Mesenchymal stem cell (in vitro differentiated cells and primary cell): ENCODE measurements around the gene CPT1B.

Source experiments
- DNase-seq: peaks from one replicate; pipeline ENCODE4 v3.0.0-alpha.2; 2013
- H2AFZ ChIP-seq: one replicate; pipeline ENCODE4 v1.6.1; 2013; ENCODE audit warnings: low read depth, mild to moderate bottlenecking, control low read depth, inconsistent platforms, low read length, moderate library complexity
- H2AK5ac ChIP-seq: 2 replicates; pipeline ENCODE4 v1.6.1; 2013; ENCODE audit warnings: low read length, moderate library complexity, mild to moderate bottlenecking, inconsistent platforms; ENCODE audit not compliant: severe bottlenecking
- H2BK120ac ChIP-seq: one replicate; pipeline ENCODE4 v1.6.1; 2013; ENCODE audit warnings: low read depth, mild to moderate bottlenecking, inconsistent platforms, low read length, moderate library complexity
- H2BK12ac ChIP-seq, 2 experiments: one replicate each; pipeline ENCODE4 v1.6.1; 2013; ENCODE audit warnings: inconsistent platforms in 2 of 2, low read length in 2 of 2, mild to moderate bottlenecking in 2 of 2, moderate library complexity in 2 of 2, control low read depth in 1 of 2
- H2BK15ac ChIP-seq: one replicate; pipeline ENCODE4 v1.6.1; 2013; ENCODE audit warnings: mild to moderate bottlenecking, low read depth, inconsistent platforms; ENCODE audit not compliant: poor library complexity, severe bottlenecking
- H2BK5ac ChIP-seq: 2 replicates; pipeline ENCODE4 v1.6.1; 2013; ENCODE audit warnings: low read depth, mild to moderate bottlenecking, low read length, control low read depth, inconsistent platforms; ENCODE audit not compliant: poor library complexity, severe bottlenecking
- H3K14ac ChIP-seq, 2 experiments: one replicate each; pipeline ENCODE4 v1.6.1; 2013; ENCODE audit warnings: inconsistent platforms in 2 of 2, low read length in 2 of 2, control low read depth in 1 of 2, mild to moderate bottlenecking in 1 of 2, moderate library complexity in 1 of 2
- H3K18ac ChIP-seq, 2 experiments: one replicate each; pipeline ENCODE4 v1.6.1; 2013; ENCODE audit warnings: inconsistent platforms in 2 of 2, low read length in 2 of 2, control low read depth in 1 of 2, low read depth in 1 of 2, mild to moderate bottlenecking in 1 of 2
- H3K23ac ChIP-seq, 2 experiments: one replicate each; pipeline ENCODE4 v1.6.1; 2013; ENCODE audit warnings: inconsistent platforms in 2 of 2, low read length in 2 of 2, mild to moderate bottlenecking in 2 of 2, moderate library complexity in 2 of 2, control low read depth in 1 of 2
- H3K27ac ChIP-seq: 2 replicates; pipeline ENCODE4 v1.5.1; 2013; ENCODE audit warnings: mild to moderate bottlenecking, moderate library complexity, low read length, control low read depth, inconsistent platforms; ENCODE audit not compliant: poor library complexity, severe bottlenecking
- H3K27me3 ChIP-seq, 2 experiments: 2 replicates each; pipeline versions ENCODE4 v1.6.1 to v1.7.0; 2013; ENCODE audit warnings: low read length in 2 of 2, mild to moderate bottlenecking in 2 of 2, moderate library complexity in 2 of 2, control low read depth in 1 of 2, inconsistent platforms in 1 of 2; ENCODE audit not compliant: control insufficient read depth in 1 of 2, insufficient read depth in 1 of 2
- H3K36me3 ChIP-seq, 2 experiments: 2 replicates each; pipeline versions ENCODE4 v1.6.1 to v1.7.0; 2013; ENCODE audit warnings: low read length in 2 of 2, control low read depth in 1 of 2, inconsistent platforms in 1 of 2, low read depth in 1 of 2, mild to moderate bottlenecking in 1 of 2; ENCODE audit not compliant: insufficient read depth in 2 of 2, control insufficient read depth in 1 of 2
- H3K4ac ChIP-seq, 2 experiments: one replicate each; pipeline ENCODE4 v1.6.1; 2013; ENCODE audit warnings: inconsistent platforms in 2 of 2, low read length in 2 of 2, mild to moderate bottlenecking in 2 of 2, moderate library complexity in 2 of 2, control low read depth in 1 of 2, low read depth in 1 of 2
- H3K4me1 ChIP-seq: 2 replicates; pipeline ENCODE4 v1.6.1; 2013; ENCODE audit warnings: low read depth, low read length, control low read depth; ENCODE audit not compliant: control insufficient read depth, insufficient read depth
- H3K4me2 ChIP-seq: 2 replicates; pipeline ENCODE4 v1.6.1; 2013; ENCODE audit warnings: low read length, mild to moderate bottlenecking, inconsistent platforms; ENCODE audit not compliant: poor library complexity, severe bottlenecking
- H3K4me3 ChIP-seq, 2 experiments: 2 replicates each; pipeline versions ENCODE4 v1.5.1 to v1.7.0; 2013; ENCODE audit warnings: low read length in 2 of 2, mild to moderate bottlenecking in 2 of 2, control low read depth in 1 of 2, low read depth in 1 of 2; ENCODE audit not compliant: insufficient read depth in 1 of 2
- H3K79me1 ChIP-seq: replicated peaks from 2 replicates; pipeline ENCODE4 v1.6.1; 2013; ENCODE audit warnings: mild to moderate bottlenecking, control low read depth, low read length, inconsistent platforms; ENCODE audit not compliant: poor library complexity, severe bottlenecking
- H3K9ac ChIP-seq: 2 replicates; pipeline ENCODE4 v1.7.0; 2013; ENCODE audit warnings: mild to moderate bottlenecking, low read length, moderate library complexity
- H3K9me3 ChIP-seq: 2 replicates; pipeline ENCODE4 v1.7.0; 2013; ENCODE audit warnings: mild to moderate bottlenecking, low read length; ENCODE audit not compliant: control insufficient read depth
- H4K8ac ChIP-seq: one replicate; pipeline ENCODE4 v1.6.1; 2013; ENCODE audit warnings: inconsistent platforms, mild to moderate bottlenecking, low read length, moderate library complexity
- H4K91ac ChIP-seq: one replicate; pipeline ENCODE4 v1.6.1; 2013; ENCODE audit warnings: mild to moderate bottlenecking, low read length, inconsistent platforms
- WGBS: methylation state at CpG from one replicate; pipeline ENCODE4 v1.1.7; 2013; ENCODE audit warnings: mixed read lengths; 5-methylcytosine and 5-hydroxymethylcytosine counted together

CPT1B gene

DNA sequence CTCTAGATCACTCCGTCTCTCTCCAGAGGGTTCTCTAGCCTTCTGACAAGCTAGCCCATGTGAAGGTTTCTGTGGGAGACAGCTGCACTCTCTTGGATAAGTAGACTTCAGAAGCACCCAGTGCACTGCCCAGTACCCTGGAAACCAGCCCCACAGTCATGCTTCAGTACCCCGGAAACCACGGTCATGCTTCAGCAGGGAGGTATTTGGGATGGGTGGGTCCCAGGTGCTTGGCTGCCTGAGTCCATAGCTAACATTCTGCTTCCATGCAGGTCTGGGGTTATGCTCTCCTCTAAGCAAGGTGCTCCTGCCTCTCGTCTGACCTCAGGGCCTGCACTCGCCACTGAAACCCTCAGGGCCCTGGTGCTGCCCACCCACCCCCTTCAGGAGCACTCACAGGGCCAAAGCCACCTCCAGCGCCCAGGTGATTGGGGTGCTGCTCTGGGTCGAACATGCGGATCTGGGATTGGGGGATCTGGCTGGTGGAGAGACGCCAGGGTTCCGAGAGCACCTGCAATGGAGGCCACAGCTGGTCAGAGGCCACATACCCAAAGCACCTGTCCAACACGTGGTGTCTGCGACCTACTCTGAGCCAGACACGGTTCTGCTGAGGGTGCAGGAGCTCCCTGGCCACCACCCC, 8.2 kb downstream of the CPT1B start:
- Histone ChIP-seq H3K4ac (no peak overlapping the region), H2BK120ac (no peak overlapping the region), H3K9ac (no peak overlapping the region), H3K4me1 (peaks cover 9% of the 10 kb centered on the region), H3K27ac (no peak overlapping the region), H2BK15ac (no peak overlapping the region), H3K79me1 (no peaks in the 10 kb centered on the region), H2BK12ac (no peak overlapping the region), H3K36me3 (peaks cover 0 to 71% of the 10 kb centered on the region in 2 experiments), H3K23ac (no peak overlapping the region), H2BK5ac (no peak overlapping the region), H4K8ac (no peak overlapping the region), H3K9me3 (no peaks in the 10 kb centered on the region), H3K4me2 (no peak overlapping the region), H4K91ac (no peak overlapping the region), H3K18ac (no peak overlapping the region), H3K4me3 (no peak overlapping the region), H3K14ac (no peak overlapping the region), H2AFZ (no peak overlapping the region), H2AK5ac (no peak overlapping the region), H3K27me3 (no peaks in the 10 kb centered on the region)
- no peak for DNase-seq
- WGBS: 97% methylated on average over 12 of the region's 13 CpGs

DNA sequence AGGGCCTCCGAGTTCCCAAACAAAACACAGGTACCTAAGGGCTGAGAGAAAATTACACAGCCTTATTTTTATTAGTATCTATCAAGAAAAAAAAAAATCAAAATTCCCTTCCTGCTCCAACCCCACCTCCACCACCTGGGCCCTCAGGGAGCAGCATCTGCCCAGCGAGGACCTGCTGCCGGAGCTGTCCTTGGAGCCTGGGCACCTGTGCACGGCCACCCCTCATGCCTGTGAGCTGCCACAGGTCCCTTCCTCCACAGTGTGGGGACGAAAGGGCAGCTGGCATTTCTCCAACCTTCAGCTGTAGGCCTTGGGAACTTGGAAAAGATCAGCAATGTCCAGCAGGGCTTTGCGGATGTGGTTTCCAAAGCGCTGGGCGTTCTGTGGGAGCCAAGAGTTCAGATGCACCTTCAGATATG, 9.2 kb downstream of the CPT1B start:
- no peaks in the 10 kb centered on the region for H3K27me3 ChIP-seq
- H3K27ac ChIP-seq: no peak overlapping the region
- no peaks in the 10 kb centered on the region for H3K79me1 ChIP-seq
- H3K4ac ChIP-seq: no peak overlapping the region
- H2BK120ac ChIP-seq: no peak overlapping the region
- H3K23ac ChIP-seq: no peak overlapping the region
- no peak overlapping the region for H2AK5ac ChIP-seq
- H2BK12ac ChIP-seq: no peak overlapping the region
- no peak overlapping the region for H3K4me2 ChIP-seq
- WGBS: 86% methylated on average over 7 of the region's 8 CpGs
- peaks cover 9% of the 10 kb centered on the region for H3K4me1 ChIP-seq
- no peak for DNase-seq
- H3K4me3 ChIP-seq: no peak overlapping the region
- H2BK15ac ChIP-seq: no peak overlapping the region
- H3K9me3 ChIP-seq: no peaks in the 10 kb centered on the region
- H3K18ac ChIP-seq: no peak overlapping the region
- no peak overlapping the region for H3K9ac ChIP-seq
- no peak overlapping the region for H2BK5ac ChIP-seq
- H4K8ac ChIP-seq: no peak overlapping the region
- no peak overlapping the region for H2AFZ ChIP-seq
- H3K36me3 ChIP-seq: peaks cover 0 to 64% of the 10 kb centered on the region in 2 experiments
- H4K91ac ChIP-seq: no peak overlapping the region
- H3K14ac ChIP-seq: no peak overlapping the region

DNA sequence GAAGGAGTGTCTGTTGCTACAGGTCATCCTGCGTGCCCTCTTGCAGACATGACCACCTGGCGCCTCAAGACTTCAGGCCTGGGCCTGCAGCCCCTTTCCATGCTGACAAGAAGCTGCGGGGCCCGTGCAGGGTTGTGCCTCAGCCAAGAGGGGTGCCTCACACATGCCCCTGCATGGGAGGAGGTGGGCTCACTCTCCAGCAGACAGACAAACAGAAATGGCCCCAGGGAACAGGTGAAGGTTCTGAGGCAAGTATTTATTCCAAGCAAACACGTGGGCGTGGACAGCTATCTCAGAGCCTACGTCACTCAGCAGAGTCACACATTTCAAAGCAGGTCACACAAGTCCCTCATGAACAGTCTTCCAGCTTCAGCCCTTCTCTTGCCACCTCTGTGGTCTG, 9.6 kb downstream of the CPT1B start:
- no peaks in the 10 kb centered on the region for H3K27me3 ChIP-seq
- no peak overlapping the region for H2BK5ac ChIP-seq
- H2AK5ac ChIP-seq: no peak overlapping the region
- H2BK15ac ChIP-seq: no peak overlapping the region
- H3K4ac ChIP-seq: no peak overlapping the region
- H3K4me2 ChIP-seq: no peak overlapping the region
- 92% methylated on average over 4 of the region's 7 CpGs for WGBS
- peaks cover 1% of the 10 kb centered on the region for H3K79me1 ChIP-seq
- no peaks in the 10 kb centered on the region for H3K9me3 ChIP-seq
- no peak overlapping the region for H4K8ac ChIP-seq
- no peak for DNase-seq
- H3K14ac ChIP-seq: no peak overlapping the region
- no peak overlapping the region for H3K27ac ChIP-seq
- no peak overlapping the region for H3K9ac ChIP-seq
- no peak overlapping the region for H3K4me3 ChIP-seq
- H4K91ac ChIP-seq: no peak overlapping the region
- H2AFZ ChIP-seq: no peak overlapping the region
- H2BK12ac ChIP-seq: no peak overlapping the region
- no peak overlapping the region for H2BK120ac ChIP-seq
- peaks cover 0 to 60% of the 10 kb centered on the region in 2 experiments for H3K36me3 ChIP-seq
- no peak overlapping the region for H3K18ac ChIP-seq
- peaks cover 11% of the 10 kb centered on the region for H3K4me1 ChIP-seq
- no peak overlapping the region for H3K23ac ChIP-seq

DNA sequence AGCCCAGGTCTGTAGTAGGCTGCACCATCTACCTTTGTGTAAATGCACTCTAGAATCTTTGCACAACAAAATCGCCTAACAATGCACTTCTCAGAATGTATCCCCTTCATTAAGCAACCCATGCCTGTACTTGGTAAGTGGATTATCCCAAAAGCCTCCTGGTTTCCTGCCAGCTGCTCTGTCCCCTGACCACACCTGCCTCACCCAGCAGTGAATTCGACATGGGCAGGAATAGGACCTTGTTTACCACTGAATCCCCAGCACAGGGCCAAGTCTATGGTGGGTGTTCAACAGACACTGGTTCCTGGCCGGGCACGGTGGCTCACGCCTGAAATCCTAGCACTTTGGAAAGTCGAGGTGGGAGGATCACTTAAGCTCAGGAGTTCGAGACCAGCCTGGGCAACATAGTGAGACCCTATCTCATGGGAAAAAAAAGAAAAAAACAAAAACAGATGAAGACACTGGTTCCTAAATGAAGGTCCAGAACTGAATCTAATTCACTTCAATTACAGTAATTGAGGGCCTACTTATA, 10.4 kb downstream of the CPT1B start:
- H3K36me3 ChIP-seq: peaks cover 0 to 51% of the 10 kb centered on the region in 2 experiments
- 90% methylated on average over 7 of the region's 7 CpGs for WGBS
- H3K4me3 ChIP-seq: no peak overlapping the region
- peaks cover 17% of the 10 kb centered on the region for H3K4me1 ChIP-seq
- no peak overlapping the region for H3K4ac ChIP-seq
- H2AFZ ChIP-seq: no peak overlapping the region
- peaks cover 1% of the 10 kb centered on the region for H3K79me1 ChIP-seq
- H3K9me3 ChIP-seq: no peaks in the 10 kb centered on the region
- H4K8ac ChIP-seq: no peak overlapping the region
- no peak overlapping the region for H2BK5ac ChIP-seq
- H2BK12ac ChIP-seq: no peak overlapping the region
- H3K9ac ChIP-seq: no peak overlapping the region
- H4K91ac ChIP-seq: no peak overlapping the region
- no peak overlapping the region for H3K14ac ChIP-seq
- H2BK15ac ChIP-seq: no peak overlapping the region
- H2BK120ac ChIP-seq: no peak overlapping the region
- H2AK5ac ChIP-seq: no peak overlapping the region
- no peak overlapping the region for H3K4me2 ChIP-seq
- H3K18ac ChIP-seq: no peak overlapping the region
- no peak overlapping the region for H3K23ac ChIP-seq
- H3K27me3 ChIP-seq: no peaks in the 10 kb centered on the region
- DNase-seq: no peak
- H3K27ac ChIP-seq: no peak overlapping the region
